ENCODE results near the gene PPARD. TPM values are rescaled to one million over a fixed set of nuclear protein-coding genes. Genes with fewer than 3 reads are reported as not detected.
"Not testable (repeated sequence)": the region's sequence is repeated elsewhere in the genome, so short reads cannot be mapped to it uniquely, and the experiment has no call there.

PPARD gene
- total RNA-seq, 1 experiment from 2014 or later: 24.7 TPM

DNA sequence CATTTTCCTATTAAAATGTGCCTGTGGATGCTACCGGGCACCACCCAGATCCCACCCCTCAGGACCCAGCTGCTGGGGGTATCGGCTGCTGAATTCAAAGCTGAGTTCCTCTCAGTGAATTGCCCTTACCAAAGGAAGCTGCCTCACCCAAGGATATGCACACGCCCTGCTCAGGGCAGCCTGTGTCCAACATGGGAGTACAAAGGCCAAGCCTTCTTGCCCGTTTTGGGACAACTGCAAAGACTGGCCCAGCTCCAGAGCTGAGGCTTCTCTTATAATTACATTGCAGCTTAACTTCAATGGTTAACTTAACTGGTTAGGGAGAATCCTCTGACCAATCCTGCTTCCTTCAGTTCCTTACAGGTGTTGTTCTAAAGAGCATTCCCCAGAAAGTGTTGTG, 89.9 kb downstream of the PPARD start:
- no peak for DNase-seq
- no TSS peak for BruUV-seq (replicated peaks)
- CTCF ChIA-PET: interaction anchor here (0.5 kb wide), 1 partner anchor 138 kb away, joined by 3 read pairs; no protein-coding TSS in a partner anchor
- intact Hi-C loops (cut with micrococcal nuclease; ENCODE audit: unreplicated experiment): no loop called here
- Histone ChIP-seq H3K27ac (no peak overlapping the region), H3F3A (ENCODE audit: insufficient read depth, low read depth) (no peaks in the 10 kb centered on the region), H3K4me2 (no peak overlapping the region), H3K4me1 (replicated peaks; ENCODE audit: insufficient read depth) (no peaks in the 10 kb centered on the region), H3K9me2 (ENCODE audit: insufficient read depth) (no peaks in the 10 kb centered on the region), H3K9me3 (ENCODE audit: insufficient read depth, low read depth) (peaks cover 18% of the 10 kb centered on the region; the same call in 1 of the 2 replicates), H3K36me3 (ENCODE audit: low read depth) (no peaks in the 10 kb centered on the region), H2AFZ (no peak overlapping the region), H3K79me2 (ENCODE audit: low read depth) (no peaks in the 10 kb centered on the region), H3K27me3 (ENCODE audit: insufficient read depth, low read depth) (no peaks in the 10 kb centered on the region), H3K4me3 (no peak overlapping the region), H4K20me1 (ENCODE audit: insufficient read depth) (no peaks in the 10 kb centered on the region)
- POLR2A ChIA-PET (ENCODE audit: unreplicated experiment): no interaction called here
- TF ChIP-seq EZH2 (IDR thresholded peaks at IDR 0.05; ENCODE audit: low read depth): no peak
- TF ChIP-seq, protein P1, sequence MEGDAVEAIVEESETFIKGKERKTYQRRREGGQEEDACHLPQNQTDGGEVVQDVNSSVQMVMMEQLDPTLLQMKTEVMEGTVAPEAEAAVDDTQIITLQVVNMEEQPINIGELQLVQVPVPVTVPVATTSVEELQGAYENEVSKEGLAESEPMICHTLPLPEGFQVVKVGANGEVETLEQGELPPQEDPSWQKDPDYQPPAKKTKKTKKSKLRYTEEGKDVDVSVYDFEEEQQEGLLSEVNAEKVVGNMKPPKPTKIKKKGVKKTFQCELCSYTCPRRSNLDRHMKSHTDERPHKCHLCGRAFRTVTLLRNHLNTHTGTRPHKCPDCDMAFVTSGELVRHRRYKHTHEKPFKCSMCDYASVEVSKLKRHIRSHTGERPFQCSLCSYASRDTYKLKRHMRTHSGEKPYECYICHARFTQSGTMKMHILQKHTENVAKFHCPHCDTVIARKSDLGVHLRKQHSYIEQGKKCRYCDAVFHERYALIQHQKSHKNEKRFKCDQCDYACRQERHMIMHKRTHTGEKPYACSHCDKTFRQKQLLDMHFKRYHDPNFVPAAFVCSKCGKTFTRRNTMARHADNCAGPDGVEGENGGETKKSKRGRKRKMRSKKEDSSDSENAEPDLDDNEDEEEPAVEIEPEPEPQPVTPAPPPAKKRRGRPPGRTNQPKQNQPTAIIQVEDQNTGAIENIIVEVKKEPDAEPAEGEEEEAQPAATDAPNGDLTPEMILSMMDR (conservative IDR thresholded peaks at IDR 0.05): no peak

DNA sequence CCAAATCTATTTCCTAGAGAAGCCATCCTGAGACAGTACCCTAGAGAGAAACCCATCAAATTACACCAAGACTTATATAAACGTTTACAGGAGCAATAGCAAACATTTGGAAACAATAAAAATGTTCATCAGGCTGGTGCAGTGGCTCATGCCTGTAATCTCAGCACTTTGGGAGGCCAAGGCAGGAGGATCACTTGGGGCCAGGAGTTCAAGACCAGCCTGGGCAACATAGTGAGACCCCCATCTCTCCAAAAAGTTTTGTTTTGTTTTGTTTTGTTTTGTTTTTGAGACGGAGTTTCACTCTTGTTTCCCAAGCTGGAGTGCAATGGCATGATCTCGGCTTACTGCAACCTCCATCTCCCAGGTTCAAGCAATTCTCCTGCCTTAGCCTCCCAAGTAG, 90.3 kb downstream of the PPARD start:
- H3K4me2 ChIP-seq; H3K36me3 ChIP-seq (ENCODE audit: low read depth); H4K20me1 ChIP-seq (ENCODE audit: insufficient read depth); H3K27ac ChIP-seq; BruUV-seq (replicated peaks); H2AFZ ChIP-seq; DNase-seq; H3K79me2 ChIP-seq (ENCODE audit: low read depth); H3K4me1 ChIP-seq (replicated peaks; ENCODE audit: insufficient read depth); intact Hi-C loops (cut with micrococcal nuclease; ENCODE audit: unreplicated experiment); H3K4me3 ChIP-seq; H3K27me3 ChIP-seq (ENCODE audit: insufficient read depth, low read depth); H3K9me2 ChIP-seq (ENCODE audit: insufficient read depth); H3F3A ChIP-seq (ENCODE audit: insufficient read depth, low read depth): not testable (repeated sequence)
- ChIA-PET CTCF (interaction anchor here (0.5 kb wide), 1 partner anchor 138 kb away, joined by 3 read pairs; no protein-coding TSS in a partner anchor), POLR2A (ENCODE audit: unreplicated experiment) (interaction anchor here (0.6 kb wide), 1 partner anchor 32 kb away, joined by 9 read pairs; no protein-coding TSS in a partner anchor)
- peaks cover 18% of the 10 kb centered on the region; the same call in 1 of the 2 replicates for H3K9me3 ChIP-seq (ENCODE audit: insufficient read depth, low read depth)

DNA sequence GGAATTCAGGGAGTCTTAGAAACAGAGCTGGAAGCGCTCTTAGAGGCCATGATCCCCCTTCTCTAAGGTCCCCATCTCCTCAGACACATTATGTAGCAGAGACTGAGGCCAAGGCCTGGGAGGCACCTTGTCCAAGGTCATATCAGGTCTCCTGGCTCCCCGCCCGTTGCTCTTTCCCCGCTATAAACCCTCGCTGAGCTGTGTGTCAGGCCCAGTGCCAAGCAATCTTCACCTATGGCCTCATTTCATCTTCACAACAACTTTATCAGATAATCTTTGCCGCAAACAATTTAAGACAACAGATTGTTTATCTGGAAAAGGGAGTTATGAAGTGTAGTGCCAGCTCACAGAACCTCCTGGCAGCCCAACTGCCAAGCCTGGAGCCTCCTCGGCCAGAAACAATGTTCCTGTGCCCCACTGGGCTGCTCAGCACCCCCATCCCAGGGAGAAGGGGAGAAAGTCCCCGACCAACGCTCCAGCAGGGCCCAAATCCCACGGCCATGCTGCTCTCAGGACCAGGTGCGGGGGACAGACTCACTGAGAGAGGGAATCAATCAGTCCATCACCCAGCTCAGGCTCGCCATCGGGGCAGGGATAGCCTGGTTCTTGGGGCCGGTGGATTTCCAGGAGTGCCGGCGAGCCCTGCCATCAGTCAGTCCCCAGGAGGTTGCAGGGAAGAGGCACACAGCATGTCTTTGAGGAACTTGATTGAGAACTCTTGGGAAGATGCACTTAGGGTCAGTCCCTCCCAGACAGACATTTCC, 92.9 kb downstream of the PPARD start:
- no peak overlapping the region for H2AFZ ChIP-seq

More for the DNA sequence above, 92.9 kb downstream of the PPARD start:
- Histone ChIP-seq H3K9me3 (ENCODE audit: insufficient read depth, low read depth) (0 out of 2 replicates have a peak, but pooled peaks cover 3% of the 10 kb centered on the region), H3K4me3 (no peak overlapping the region), H3K4me1 (replicated peaks; ENCODE audit: insufficient read depth) (no peaks in the 10 kb centered on the region), H3K79me2 (ENCODE audit: low read depth) (no peaks in the 10 kb centered on the region), H3K4me2 (no peak overlapping the region), H3K36me3 (ENCODE audit: low read depth) (no peaks in the 10 kb centered on the region), H3F3A (ENCODE audit: insufficient read depth, low read depth) (no peaks in the 10 kb centered on the region), H4K20me1 (ENCODE audit: insufficient read depth) (no peaks in the 10 kb centered on the region), H3K27ac (no peak overlapping the region), H3K27me3 (ENCODE audit: insufficient read depth, low read depth) (no peaks in the 10 kb centered on the region), H3K9me2 (ENCODE audit: insufficient read depth) (no peaks in the 10 kb centered on the region)
- BruUV-seq (replicated peaks): no TSS peak
- DNase-seq: no peak
- POLR2A ChIA-PET (ENCODE audit: unreplicated experiment): no interaction called here
- TF ChIP-seq, protein P1 (conservative IDR thresholded peaks at IDR 0.05): no peak
- TF ChIP-seq EZH2 (IDR thresholded peaks at IDR 0.05; ENCODE audit: low read depth): no peak
- CTCF ChIA-PET: no interaction called here
- intact Hi-C loops (cut with micrococcal nuclease; ENCODE audit: unreplicated experiment): no loop called here

Data from PC-9 (cell line).